CD14-positive monocyte (primary cell): ENCODE measurements around the gene LIMK1. TPM values are rescaled to one million over a fixed set of nuclear protein-coding genes. Genes with fewer than 3 reads are reported as not detected.

ENCODE experiments used
- DNase-seq, 3 donors: peaks; one replicate each; pipeline ENCODE4 v3.0.0-alpha.2; 2011 to 2022
- H2AFZ ChIP-seq: 2 replicates; pipeline ENCODE4 v1.6.0; 2012; ENCODE audit warnings: mild to moderate bottlenecking, low read depth, low read length, inconsistent platforms; ENCODE audit not compliant: insufficient read depth, poor library complexity, severe bottlenecking
- H3K27ac ChIP-seq, 2 donors: 1 replicate in 1 of 2; 2 replicates in 1 of 2; pipeline ENCODE4 v1.5.1; 2012 to 2013; ENCODE audit warnings: low read length in 2 of 2, control low read depth in 1 of 2, inconsistent platforms in 1 of 2, low read depth in 1 of 2, mild to moderate bottlenecking in 1 of 2
- H3K27me3 ChIP-seq, 2 donors: one replicate each; pipeline versions ENCODE4 v1.6.0 to v1.6.1; 2011 to 2013; ENCODE audit warnings: low read length in 2 of 2; ENCODE audit not compliant: control insufficient read depth in 2 of 2, insufficient read depth in 2 of 2
- H3K36me3 ChIP-seq, 2 donors: replicated peaks in 1 of 2; 1 replicate in 1 of 2; 2 replicates in 1 of 2; pipeline versions ENCODE4 v1.5.1 to v1.6.1; 2012 to 2013; ENCODE audit warnings: low read length in 2 of 2, control low read depth in 1 of 2, inconsistent platforms in 1 of 2, mild to moderate bottlenecking in 1 of 2; ENCODE audit not compliant: insufficient read depth in 2 of 2, control insufficient read depth in 1 of 2
- H3K4me1 ChIP-seq, 2 donors: 1 replicate in 1 of 2; 2 replicates in 1 of 2; pipeline versions ENCODE4 v1.5.1 to v1.6.1; 2012 to 2013; ENCODE audit warnings: low read length in 2 of 2, control low read depth in 1 of 2, inconsistent platforms in 1 of 2, mild to moderate bottlenecking in 1 of 2, moderate library complexity in 1 of 2; ENCODE audit not compliant: insufficient read depth in 2 of 2, control insufficient read depth in 1 of 2
- H3K4me2 ChIP-seq: replicated peaks from 2 replicates; pipeline ENCODE3; 2012; ENCODE audit warnings: low read length, moderate library complexity, mild to moderate bottlenecking; ENCODE audit not compliant: poor library complexity, severe bottlenecking; ENCODE audit errors: extremely low read depth
- H3K4me3 ChIP-seq, 3 experiments: fragments of 200-600 bp in 1 of 3; sonication (generic) in 1 of 3; replicated peaks in 1 of 3; 1 replicate in 2 of 3; 2 replicates in 1 of 3; pipeline ENCODE4 v1.5.1; 2011 to 2013; ENCODE audit warnings: low read length in 3 of 3, mild to moderate bottlenecking in 3 of 3, control low read depth in 2 of 3, low read depth in 2 of 3, inconsistent platforms in 1 of 3, moderate library complexity in 1 of 3
- H3K79me2 ChIP-seq: 2 replicates; pipeline ENCODE4 v1.6.0; 2012; ENCODE audit warnings: mild to moderate bottlenecking, control low read depth, inconsistent platforms, low read length, moderate library complexity; ENCODE audit not compliant: insufficient read depth
- H3K9ac ChIP-seq: 2 replicates; pipeline ENCODE4 v1.6.0; 2017; ENCODE audit warnings: low read length, mild to moderate bottlenecking; ENCODE audit not compliant: insufficient read depth, poor library complexity, severe bottlenecking
- H3K9me3 ChIP-seq, 2 donors: replicated peaks in 1 of 2; 1 replicate in 1 of 2; 2 replicates in 1 of 2; pipeline versions ENCODE4 v1.5.1 to v1.6.1; 2012 to 2013; ENCODE audit warnings: low read length in 2 of 2, control low read depth in 1 of 2; ENCODE audit not compliant: control insufficient read depth in 1 of 2, insufficient read depth in 1 of 2
- H4K20me1 ChIP-seq: 2 replicates; pipeline ENCODE4 v1.6.0; 2012; ENCODE audit warnings: mild to moderate bottlenecking, low read length, control low read depth, moderate library complexity; ENCODE audit not compliant: insufficient read depth
- H3K27ac Mint-ChIP-seq, 7 donors: one replicate each; pipeline ENCODE4 v1.8.0; 2020; ENCODE audit warnings: mild to moderate bottlenecking in 7 of 7, mixed read lengths in 7 of 7, moderate library complexity in 6 of 7, inconsistent platforms in 2 of 7
- H3K27me3 Mint-ChIP-seq, 3 donors: one replicate each; pipeline ENCODE4 v1.8.0; 2021 to 2022; ENCODE audit warnings: low read depth in 3 of 3, mild to moderate bottlenecking in 3 of 3, mixed read lengths in 3 of 3, moderate library complexity in 3 of 3, inconsistent platforms in 1 of 3
- H3K36me3 Mint-ChIP-seq, 2 donors: one replicate each; pipeline ENCODE4 v1.8.0; 2020; ENCODE audit warnings: mixed read lengths in 2 of 2, inconsistent platforms in 1 of 2, mild to moderate bottlenecking in 1 of 2
- H3K4me1 Mint-ChIP-seq: one replicate; pipeline ENCODE4 v1.8.0; 2020; ENCODE audit warnings: mild to moderate bottlenecking, mixed read lengths
- H3K4me3 Mint-ChIP-seq, 2 donors: one replicate each; pipeline ENCODE4 v1.8.0; 2020; ENCODE audit warnings: mild to moderate bottlenecking in 2 of 2, mixed read lengths in 2 of 2, moderate library complexity in 1 of 2
- H3K9me3 Mint-ChIP-seq, 7 donors: one replicate each; pipeline ENCODE4 v1.8.0; 2020 to 2022; ENCODE audit warnings: mixed read lengths in 7 of 7, mild to moderate bottlenecking in 6 of 7, moderate library complexity in 6 of 7, inconsistent platforms in 2 of 7
- WGBS: methylation state at CpG from one replicate; pipeline ENCODE4 v1.1.5; 2013; ENCODE audit warnings: missing lambda C conversion rate; ENCODE audit not compliant: insufficient coverage; 5-methylcytosine and 5-hydroxymethylcytosine counted together
- intact Hi-C, 2 donors: fragments of 100-400 bp; cut with micrococcal nuclease; formaldehyde crosslinking; loops; one replicate each; pipeline versions ENCODE4 v1.15.0 to v1.15.1; 2023
- polyA plus RNA-seq, 3 donors: library from polyadenylated mRNA; depleted of rRNA in 1 of 3; unstranded in 2 of 3; stranded (reverse) in 1 of 3; fragments of 300-500 nt in 2 of 3; fragments of >200 nt in 1 of 3; fragmentation: Illumina TruSeq in 2 of 3; gene quantifications; 1 replicate in 2 of 3; 2 replicates in 1 of 3; pipeline ENCODE4 v1.2.3, GENCODE V29; 2012 to 2021
- TF ChIP-seq, protein P1 (sequence below): fragments of 200-600 bp; IDR thresholded peaks from one replicate; pipeline ENCODE4 v1.8.0; 2022; ENCODE audit warnings: antibody characterized with exemption, mild to moderate bottlenecking

LIMK1 gene
- polyA plus RNA-seq, 3 donors, result 12.6 to 30.2 (median 13.9) TPM

GRCh38 chr7:74094224-74095101 is 10.9 kb downstream of the LIMK1 start:
- TF ChIP-seq, protein P1, sequence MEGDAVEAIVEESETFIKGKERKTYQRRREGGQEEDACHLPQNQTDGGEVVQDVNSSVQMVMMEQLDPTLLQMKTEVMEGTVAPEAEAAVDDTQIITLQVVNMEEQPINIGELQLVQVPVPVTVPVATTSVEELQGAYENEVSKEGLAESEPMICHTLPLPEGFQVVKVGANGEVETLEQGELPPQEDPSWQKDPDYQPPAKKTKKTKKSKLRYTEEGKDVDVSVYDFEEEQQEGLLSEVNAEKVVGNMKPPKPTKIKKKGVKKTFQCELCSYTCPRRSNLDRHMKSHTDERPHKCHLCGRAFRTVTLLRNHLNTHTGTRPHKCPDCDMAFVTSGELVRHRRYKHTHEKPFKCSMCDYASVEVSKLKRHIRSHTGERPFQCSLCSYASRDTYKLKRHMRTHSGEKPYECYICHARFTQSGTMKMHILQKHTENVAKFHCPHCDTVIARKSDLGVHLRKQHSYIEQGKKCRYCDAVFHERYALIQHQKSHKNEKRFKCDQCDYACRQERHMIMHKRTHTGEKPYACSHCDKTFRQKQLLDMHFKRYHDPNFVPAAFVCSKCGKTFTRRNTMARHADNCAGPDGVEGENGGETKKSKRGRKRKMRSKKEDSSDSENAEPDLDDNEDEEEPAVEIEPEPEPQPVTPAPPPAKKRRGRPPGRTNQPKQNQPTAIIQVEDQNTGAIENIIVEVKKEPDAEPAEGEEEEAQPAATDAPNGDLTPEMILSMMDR, result no peak
- Mint-ChIP-seq H3K27ac (peak overlapping the region; percentile 93 to 97 (median 95)), H3K4me1 (peaks cover 23% of the 10 kb centered on the region), H3K36me3 (peaks cover 30 to 40% of the 10 kb centered on the region in 2 donors), H3K9me3 (peaks cover 0 to 6% (median 2%) of the 10 kb centered on the region in 7 donors), H3K27me3 (no peaks in the 10 kb centered on the region), H3K4me3 (peak overlapping the region; percentile 89 to 96)
- H3K4me1 ChIP-seq, result peaks cover 29 to 36% of the 10 kb centered on the region in 2 donors
- H3K27me3 ChIP-seq, result no peaks in the 10 kb centered on the region
- peak overlapping the region; percentile 67 to 87 (median 81) for H3K4me3 ChIP-seq
- H3K4me2 ChIP-seq, result peak overlapping the region; percentile 83
- H3K9ac ChIP-seq, result peak overlapping the region; percentile 91
- peak overlapping the region; percentile 75 to 95 for H3K27ac ChIP-seq
- H2AFZ ChIP-seq, result peak overlapping the region; percentile 75
- DNase-seq, result peak; percentile 87 to 94 (median 91)
- WGBS, result 1% methylated on average over 22 of the region's 32 CpGs
- no peaks in the 10 kb centered on the region for H3K9me3 ChIP-seq
- peaks cover 22% of the 10 kb centered on the region for H3K79me2 ChIP-seq
- H3K36me3 ChIP-seq, result peaks cover 26 to 31% of the 10 kb centered on the region in 2 donors
- intact Hi-C loops, result loop anchor here in 1 of 2 donors (5.0 kb wide), 1 partner anchor 78 kb away; the partner anchor contains the start of gene EIF4H
- H4K20me1 ChIP-seq, result peaks cover 15% of the 10 kb centered on the region

DNA sequence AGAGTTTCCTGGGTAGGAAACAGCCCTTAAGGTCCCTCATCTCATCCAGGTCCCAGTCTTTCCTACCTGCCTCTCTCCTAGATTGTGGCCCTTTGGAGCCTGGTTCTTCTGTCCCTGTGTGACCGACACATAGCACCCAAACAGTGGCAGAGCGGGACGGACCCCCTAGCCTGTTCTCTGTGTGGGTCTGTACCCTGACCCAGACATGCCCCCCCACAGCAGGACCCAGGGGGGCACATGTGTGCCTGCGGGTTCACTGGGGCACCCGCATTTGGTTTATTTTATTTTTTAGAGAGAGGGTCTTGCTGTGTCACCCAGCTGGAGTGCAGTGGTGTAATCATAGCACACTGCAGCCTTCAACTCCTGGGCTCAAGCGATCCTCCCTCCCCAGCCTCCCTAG is 11.5 kb downstream of the LIMK1 start:
- intact Hi-C loops, result no loop called here
- Mint-ChIP-seq H3K4me1 (peaks cover 23% of the 10 kb centered on the region), H3K27ac (peak overlapping the region in 6 of 7 donors; percentile 93 to 97 (median 96)), H3K36me3 (peaks cover 33 to 42% of the 10 kb centered on the region in 2 donors), H3K4me3 (peak overlapping the region; percentile 89 to 96), H3K27me3 (no peaks in the 10 kb centered on the region), H3K9me3 (peaks cover 0 to 6% (median 2%) of the 10 kb centered on the region in 7 donors)
- Histone ChIP-seq H3K27ac (peak overlapping the region; percentile 75 to 95), H4K20me1 (peaks cover 15% of the 10 kb centered on the region), H3K36me3 (peaks cover 33 to 38% of the 10 kb centered on the region in 2 donors), H3K9ac (peak overlapping the region; percentile 91), H3K79me2 (peaks cover 22% of the 10 kb centered on the region), H3K27me3 (no peaks in the 10 kb centered on the region), H2AFZ (peak overlapping the region; percentile 75), H3K4me2 (peak overlapping the region; percentile 83), H3K4me1 (peaks cover 29 to 36% of the 10 kb centered on the region in 2 donors), H3K9me3 (no peaks in the 10 kb centered on the region), H3K4me3 (peak overlapping the region; percentile 67 to 87 (median 81))
- TF ChIP-seq, protein P1, result no peak
- WGBS, result 92% methylated on average over 3 of the region's 6 CpGs
- no peak for DNase-seq
